Measurements from ENCODE around the gene SKI.

The SKI gene

DNA sequence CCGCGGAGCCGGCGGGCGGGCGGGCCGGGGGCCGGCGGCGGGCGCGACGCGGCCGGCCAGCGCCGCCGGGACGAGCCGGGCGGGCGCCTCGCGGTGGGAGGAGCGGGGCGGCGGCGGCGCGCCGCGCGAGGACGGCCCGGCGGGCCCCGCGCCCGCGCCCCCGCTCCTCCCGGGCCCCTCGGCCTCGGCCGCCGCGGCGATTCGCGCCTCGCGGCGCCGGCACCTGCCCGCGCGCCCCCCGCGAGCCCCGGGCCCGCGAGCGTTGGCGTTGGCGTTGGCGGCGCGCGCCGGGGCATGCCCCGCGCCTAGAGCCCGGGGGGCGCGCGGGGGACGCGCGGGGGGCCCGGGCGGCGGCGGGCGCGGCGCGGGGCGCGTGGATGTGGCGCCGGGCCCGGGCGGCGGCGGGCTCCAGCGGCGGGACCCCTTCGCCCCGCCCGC, at the start of gene SKI:
Gene SKI, plus strand, starts transcription at position 163 of the 438 bp plus-strand sequence. CDS start 448 bp downstream, outside the sequence.
- Histone ChIP-seq H3K27me3 (ENCODE audit: control insufficient read depth, insufficient read depth, low read length) (no peaks in the 10 kb centered on the region), H3K4me1 (ENCODE audit: control insufficient read depth, insufficient read depth, low read length) (peaks cover 39% of the 10 kb centered on the region), H3K9me3 (ENCODE audit: control insufficient read depth, insufficient read depth, low read depth, low read length) (no peaks in the 10 kb centered on the region), H3K9ac (ENCODE audit: low read length) (peak within 1 kb of the TSS; percentile 96), H3K4me3 (ENCODE audit: low read depth, low read length) (peak within 1 kb of the TSS; percentile 98), H3K36me3 (ENCODE audit: control insufficient read depth, insufficient read depth, low read length) (no peaks in the 10 kb centered on the region), H3K27ac (ENCODE audit: low read depth, low read length) (peak within 1 kb of the TSS; percentile 98; the same call in 1 of the 2 replicates)

DNA sequence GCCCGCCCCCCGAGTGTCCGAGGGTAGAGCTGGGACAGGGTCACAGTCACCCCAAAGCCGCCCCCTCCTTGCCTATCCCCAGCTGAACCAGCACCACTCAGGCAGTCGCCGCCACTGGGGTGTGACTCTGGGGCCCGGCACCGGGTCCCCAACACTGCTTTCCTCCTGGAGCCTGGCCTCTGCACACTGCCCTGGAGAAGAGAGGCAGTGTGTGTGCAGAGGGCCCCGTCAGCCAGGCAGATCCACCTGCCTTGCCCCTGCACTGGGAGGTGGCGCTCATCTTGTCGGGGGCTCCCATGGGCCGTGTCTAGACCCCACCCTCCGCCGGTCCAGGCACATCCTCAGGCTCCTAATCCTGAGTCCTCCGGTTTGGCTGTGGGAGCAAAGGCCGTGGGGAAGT, 49.2 kb upstream of the SKI start:
- H3K36me3 ChIP-seq (ENCODE audit: control insufficient read depth, insufficient read depth, low read length), result peaks cover 29% of the 10 kb centered on the region

DNA sequence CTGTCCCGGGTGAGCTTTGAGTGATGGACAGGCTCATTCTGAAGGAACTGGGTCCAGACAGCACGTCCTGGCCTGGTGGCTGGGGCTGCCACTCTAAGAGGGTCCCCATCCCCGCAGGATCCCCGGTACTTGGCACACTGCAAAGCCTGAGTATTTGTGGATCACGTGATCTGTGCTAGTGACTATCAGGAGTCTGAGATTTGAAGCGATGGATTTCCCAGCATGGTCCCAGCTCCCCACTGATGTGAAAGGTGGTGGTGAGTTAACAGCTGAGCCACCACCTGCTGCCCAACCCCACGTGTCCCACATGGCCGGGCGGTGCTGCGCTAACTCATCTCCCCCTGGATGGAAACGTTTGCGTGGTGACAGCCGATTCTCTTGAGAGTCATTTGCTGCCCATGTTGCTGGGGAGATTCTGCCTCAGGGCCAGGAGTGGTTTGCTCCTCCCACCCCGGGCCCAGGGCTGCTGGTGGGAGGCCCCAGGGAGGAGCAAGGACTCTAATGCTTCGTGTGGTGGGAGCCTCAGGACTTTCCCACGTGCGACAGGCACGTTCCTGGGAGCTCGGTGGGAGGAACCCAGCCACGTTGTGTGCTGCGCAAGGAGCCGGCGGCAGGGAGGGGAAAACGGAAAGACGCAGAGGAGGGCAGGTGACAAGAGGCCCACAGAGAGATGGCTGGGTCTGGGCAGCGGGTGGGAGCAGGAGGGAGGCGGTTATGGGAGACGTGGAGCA, 48.7 kb upstream of the SKI start:
- H3K9ac ChIP-seq (ENCODE audit: low read length), result no peak overlapping the region
- no peaks in the 10 kb centered on the region for H3K9me3 ChIP-seq (ENCODE audit: control insufficient read depth, insufficient read depth, low read depth, low read length)
- no peak overlapping the region for H3K4me3 ChIP-seq (ENCODE audit: low read depth, low read length)
- H3K36me3 ChIP-seq (ENCODE audit: control insufficient read depth, insufficient read depth, low read length), result peaks cover 30% of the 10 kb centered on the region
- no peak overlapping the region for H3K27ac ChIP-seq (ENCODE audit: low read depth, low read length)
- 0 out of 2 replicates have a peak, but pooled peaks cover 2% of the 10 kb centered on the region for H3K4me1 ChIP-seq (ENCODE audit: control insufficient read depth, insufficient read depth, low read length)
- no peaks in the 10 kb centered on the region for H3K27me3 ChIP-seq (ENCODE audit: control insufficient read depth, insufficient read depth, low read length)

More for the DNA sequence above, 49.2 kb upstream of the SKI start:
- Histone ChIP-seq H3K27me3 (ENCODE audit: control insufficient read depth, insufficient read depth, low read length) (no peaks in the 10 kb centered on the region), H3K9me3 (ENCODE audit: control insufficient read depth, insufficient read depth, low read depth, low read length) (no peaks in the 10 kb centered on the region), H3K27ac (ENCODE audit: low read depth, low read length) (no peak overlapping the region), H3K9ac (ENCODE audit: low read length) (no peak overlapping the region), H3K4me3 (ENCODE audit: low read depth, low read length) (no peak overlapping the region), H3K4me1 (ENCODE audit: control insufficient read depth, insufficient read depth, low read length) (0 out of 2 replicates have a peak, but pooled peaks cover 3% of the 10 kb centered on the region)

DNA sequence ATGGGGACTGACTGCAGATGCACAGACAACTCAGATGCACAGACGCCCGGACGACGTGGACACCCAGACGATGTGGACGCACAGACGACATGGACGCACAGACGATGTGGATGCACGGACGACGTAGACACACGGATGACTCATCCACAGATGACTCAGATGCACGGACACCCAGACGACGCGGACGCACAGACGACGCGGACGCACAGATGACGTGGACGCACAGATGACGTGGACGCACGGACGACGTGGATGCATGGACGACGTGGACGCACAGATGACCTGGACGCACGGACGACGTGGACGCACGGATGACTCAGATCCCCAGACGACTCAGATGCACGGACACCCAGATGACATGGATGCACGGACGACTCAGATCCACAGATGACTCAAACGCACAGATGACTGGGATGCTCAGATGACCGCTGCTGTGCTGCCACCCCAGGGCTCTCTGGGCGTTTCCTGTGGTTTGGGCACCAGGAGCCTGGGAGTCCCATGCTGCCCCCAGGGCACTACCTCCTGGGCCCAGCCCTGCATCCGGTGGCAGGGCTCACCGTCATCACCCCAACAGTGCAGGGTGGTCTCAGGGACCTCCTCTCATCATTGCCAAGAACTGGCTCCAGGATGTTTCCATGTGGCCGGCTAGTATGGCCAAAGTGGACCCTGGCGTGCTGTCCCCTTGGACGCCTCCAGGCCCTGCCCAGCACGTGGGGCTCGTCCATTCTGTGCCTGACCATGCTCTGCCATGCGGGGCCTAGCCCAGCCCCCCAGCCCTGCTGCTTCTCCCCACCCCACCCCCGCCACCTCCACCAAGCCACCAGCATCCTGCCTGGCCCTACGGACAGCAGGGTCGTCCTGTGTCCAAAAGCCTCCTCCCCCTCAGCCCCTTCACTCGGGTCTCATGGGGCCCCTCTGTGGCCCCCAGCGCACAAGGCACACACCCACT, 47.5 kb upstream of the SKI start:
- Histone ChIP-seq H3K4me1 (ENCODE audit: control insufficient read depth, insufficient read depth, low read length) (no peaks in the 10 kb centered on the region), H3K36me3 (ENCODE audit: control insufficient read depth, insufficient read depth, low read length) (peaks cover 41% of the 10 kb centered on the region), H3K4me3 (ENCODE audit: low read depth, low read length) (no peak overlapping the region), H3K27me3 (ENCODE audit: control insufficient read depth, insufficient read depth, low read length) (no peaks in the 10 kb centered on the region), H3K9me3 (ENCODE audit: control insufficient read depth, insufficient read depth, low read depth, low read length) (no peaks in the 10 kb centered on the region), H3K9ac (ENCODE audit: low read length) (no peak overlapping the region), H3K27ac (ENCODE audit: low read depth, low read length) (no peak overlapping the region)

DNA sequence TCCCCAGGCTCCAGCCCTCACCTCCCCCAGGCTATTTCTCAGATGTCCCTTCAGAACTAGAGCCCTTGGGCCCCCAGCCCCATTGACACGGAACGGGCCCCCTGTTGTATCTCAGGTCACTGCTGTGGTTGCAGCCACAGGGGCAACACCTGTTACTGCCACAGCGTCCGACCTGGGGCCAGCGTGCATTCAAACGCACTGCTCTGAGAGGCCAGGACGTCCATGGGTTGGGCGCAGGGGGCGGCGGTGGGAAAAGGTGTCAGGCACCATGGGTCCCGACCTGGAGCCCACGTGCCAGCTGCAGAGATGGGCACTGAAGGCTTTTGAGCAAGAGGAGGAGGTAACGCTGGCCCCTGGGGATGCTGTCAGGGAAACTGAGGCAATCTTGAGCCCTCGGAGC, 46.8 kb upstream of the SKI start:
- no peak overlapping the region for H3K27ac ChIP-seq (ENCODE audit: low read depth, low read length)
- no peak overlapping the region for H3K4me3 ChIP-seq (ENCODE audit: low read depth, low read length)
- H3K4me1 ChIP-seq (ENCODE audit: control insufficient read depth, insufficient read depth, low read length), result no peaks in the 10 kb centered on the region
- no peak overlapping the region for H3K9ac ChIP-seq (ENCODE audit: low read length)
- H3K27me3 ChIP-seq (ENCODE audit: control insufficient read depth, insufficient read depth, low read length), result no peaks in the 10 kb centered on the region
- peaks cover 40% of the 10 kb centered on the region for H3K36me3 ChIP-seq (ENCODE audit: control insufficient read depth, insufficient read depth, low read length)
- H3K9me3 ChIP-seq (ENCODE audit: control insufficient read depth, insufficient read depth, low read depth, low read length), result no peaks in the 10 kb centered on the region

DNA sequence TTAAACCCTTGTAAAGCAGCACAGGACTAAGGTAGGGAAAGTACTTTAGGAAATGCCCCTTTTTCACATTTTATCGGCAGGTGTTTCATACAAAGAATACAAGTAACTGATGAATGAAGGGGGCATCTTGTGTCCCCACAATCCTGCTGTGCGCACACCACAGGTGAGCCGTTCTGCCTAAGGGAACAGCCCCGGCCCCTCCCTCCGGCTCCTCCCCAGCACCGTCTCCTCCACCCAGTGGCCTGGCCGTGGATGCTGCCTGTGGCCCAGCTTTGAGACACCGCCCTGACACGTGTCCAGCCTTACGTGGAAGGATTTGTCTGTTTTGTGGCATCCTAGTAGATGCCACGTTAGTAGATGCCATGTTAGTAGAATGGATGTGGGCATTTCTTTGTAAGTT, 46.4 kb upstream of the SKI start:
- Histone ChIP-seq H3K4me1 (ENCODE audit: control insufficient read depth, insufficient read depth, low read length) (no peaks in the 10 kb centered on the region), H3K4me3 (ENCODE audit: low read depth, low read length) (no peak overlapping the region), H3K9ac (ENCODE audit: low read length) (no peak overlapping the region), H3K36me3 (ENCODE audit: control insufficient read depth, insufficient read depth, low read length) (peaks cover 37% of the 10 kb centered on the region), H3K9me3 (ENCODE audit: control insufficient read depth, insufficient read depth, low read depth, low read length) (no peaks in the 10 kb centered on the region), H3K27me3 (ENCODE audit: control insufficient read depth, insufficient read depth, low read length) (no peaks in the 10 kb centered on the region), H3K27ac (ENCODE audit: low read depth, low read length) (no peak overlapping the region)

DNA sequence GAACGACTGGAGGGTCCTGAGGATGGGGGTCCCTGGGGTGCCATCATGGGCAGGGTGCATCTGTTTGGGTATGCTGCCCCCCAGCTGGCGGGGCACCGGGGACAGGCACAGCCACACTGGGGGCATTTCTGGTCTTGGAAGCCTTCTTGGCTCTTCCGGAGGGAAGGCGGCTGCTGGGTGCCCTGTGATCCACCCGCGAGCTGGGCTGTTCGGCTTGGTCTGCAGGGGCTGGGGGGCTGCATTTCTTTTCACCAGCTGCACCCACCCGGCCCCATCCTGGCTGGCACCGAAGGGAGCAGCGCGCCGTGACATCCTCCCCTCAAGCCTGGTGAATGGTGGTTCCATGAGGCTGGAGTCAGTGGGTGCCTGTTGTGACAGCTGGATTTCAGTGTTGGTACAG, 45.7 kb upstream of the SKI start:
- H3K9ac ChIP-seq (ENCODE audit: low read length), result no peak overlapping the region
- H3K27me3 ChIP-seq (ENCODE audit: control insufficient read depth, insufficient read depth, low read length), result no peaks in the 10 kb centered on the region
- no peaks in the 10 kb centered on the region for H3K4me1 ChIP-seq (ENCODE audit: control insufficient read depth, insufficient read depth, low read length)
- H3K27ac ChIP-seq (ENCODE audit: low read depth, low read length), result no peak overlapping the region
- H3K4me3 ChIP-seq (ENCODE audit: low read depth, low read length), result no peak overlapping the region
- peaks cover 37% of the 10 kb centered on the region for H3K36me3 ChIP-seq (ENCODE audit: control insufficient read depth, insufficient read depth, low read length)
- H3K9me3 ChIP-seq (ENCODE audit: control insufficient read depth, insufficient read depth, low read depth, low read length), result no peaks in the 10 kb centered on the region

DNA sequence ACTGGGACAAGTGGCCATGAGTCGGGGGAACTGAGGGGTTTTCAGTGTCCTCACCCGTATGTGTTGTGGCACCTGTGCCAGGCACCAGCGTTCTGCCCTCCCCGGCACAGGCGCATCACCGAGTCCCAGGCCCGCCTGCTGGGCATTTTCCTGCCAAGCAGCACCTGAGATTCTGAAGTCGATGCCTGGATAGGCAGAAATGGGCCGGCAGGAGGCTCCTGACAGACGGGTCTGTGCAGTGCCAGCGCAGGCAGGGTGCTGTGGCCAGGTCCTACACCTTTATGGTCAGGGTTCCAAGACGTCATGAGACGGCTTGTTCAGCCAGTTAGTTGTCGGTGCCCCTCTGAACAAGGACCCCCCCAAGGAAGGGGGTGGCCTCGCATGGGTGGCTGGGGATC, 44.2 kb upstream of the SKI start:
- peaks cover 25% of the 10 kb centered on the region for H3K36me3 ChIP-seq (ENCODE audit: control insufficient read depth, insufficient read depth, low read length)
- no peaks in the 10 kb centered on the region for H3K27me3 ChIP-seq (ENCODE audit: control insufficient read depth, insufficient read depth, low read length)
- no peak overlapping the region for H3K9ac ChIP-seq (ENCODE audit: low read length)
- no peaks in the 10 kb centered on the region for H3K4me1 ChIP-seq (ENCODE audit: control insufficient read depth, insufficient read depth, low read length)
- H3K4me3 ChIP-seq (ENCODE audit: low read depth, low read length), result no peak overlapping the region
- H3K9me3 ChIP-seq (ENCODE audit: control insufficient read depth, insufficient read depth, low read depth, low read length), result no peaks in the 10 kb centered on the region
- H3K27ac ChIP-seq (ENCODE audit: low read depth, low read length), result no peak overlapping the region

DNA sequence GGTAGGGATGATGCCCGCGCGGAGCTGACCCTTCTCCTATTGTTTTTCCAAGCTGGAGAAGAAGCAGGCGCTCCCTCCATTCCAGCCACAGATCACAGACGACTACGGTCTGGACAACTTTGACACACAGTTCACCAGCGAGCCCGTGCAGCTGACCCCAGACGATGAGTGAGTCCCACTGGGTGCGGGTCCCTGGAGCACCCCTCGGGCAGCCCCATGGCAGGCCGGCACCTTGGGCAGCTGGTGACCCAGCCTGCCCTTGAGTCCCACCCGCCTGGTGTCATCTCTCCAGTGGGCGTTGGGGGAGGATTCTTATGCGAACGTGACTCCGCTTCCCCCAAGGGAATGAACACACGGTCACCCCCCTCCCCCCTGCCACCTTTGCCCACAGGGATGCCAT, 43.6 kb upstream of the SKI start:
- no peak overlapping the region for H3K27ac ChIP-seq (ENCODE audit: low read depth, low read length)
- H3K4me3 ChIP-seq (ENCODE audit: low read depth, low read length), result no peak overlapping the region
- no peaks in the 10 kb centered on the region for H3K27me3 ChIP-seq (ENCODE audit: control insufficient read depth, insufficient read depth, low read length)
- H3K9ac ChIP-seq (ENCODE audit: low read length), result no peak overlapping the region
- no peaks in the 10 kb centered on the region for H3K4me1 ChIP-seq (ENCODE audit: control insufficient read depth, insufficient read depth, low read length)
- no peaks in the 10 kb centered on the region for H3K9me3 ChIP-seq (ENCODE audit: control insufficient read depth, insufficient read depth, low read depth, low read length)
- peaks cover 25% of the 10 kb centered on the region for H3K36me3 ChIP-seq (ENCODE audit: control insufficient read depth, insufficient read depth, low read length)

DNA sequence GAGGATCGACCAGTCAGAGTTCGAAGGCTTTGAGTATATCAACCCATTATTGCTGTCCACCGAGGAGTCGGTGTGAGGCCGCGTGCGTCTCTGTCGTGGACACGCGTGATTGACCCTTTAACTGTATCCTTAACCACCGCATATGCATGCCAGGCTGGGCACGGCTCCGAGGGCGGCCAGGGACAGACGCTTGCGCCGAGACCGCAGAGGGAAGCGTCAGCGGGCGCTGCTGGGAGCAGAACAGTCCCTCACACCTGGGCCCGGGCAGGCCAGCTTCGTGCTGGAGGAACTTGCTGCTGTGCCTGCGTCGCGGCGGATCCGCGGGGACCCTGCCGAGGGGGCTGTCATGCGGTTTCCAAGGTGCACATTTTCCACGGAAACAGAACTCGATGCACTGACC, 43.2 kb upstream of the SKI start:
- no peak overlapping the region for H3K9ac ChIP-seq (ENCODE audit: low read length)
- peaks cover 4% of the 10 kb centered on the region for H3K4me1 ChIP-seq (ENCODE audit: control insufficient read depth, insufficient read depth, low read length)
- H3K27ac ChIP-seq (ENCODE audit: low read depth, low read length), result no peak overlapping the region
- H3K4me3 ChIP-seq (ENCODE audit: low read depth, low read length), result no peak overlapping the region
- peaks cover 25% of the 10 kb centered on the region for H3K36me3 ChIP-seq (ENCODE audit: control insufficient read depth, insufficient read depth, low read length)
- no peaks in the 10 kb centered on the region for H3K9me3 ChIP-seq (ENCODE audit: control insufficient read depth, insufficient read depth, low read depth, low read length)
- H3K27me3 ChIP-seq (ENCODE audit: control insufficient read depth, insufficient read depth, low read length), result no peaks in the 10 kb centered on the region

Measured in HUES6 (cell line).